Hippocampal formation (tissue), 2 donors: Measurements from ENCODE around the gene MYO3B.
"Not testable (repeated sequence)": the region's sequence is repeated elsewhere in the genome, so short reads cannot be mapped to it uniquely, and the experiment has no call there.

Source experiments
- DNase-seq, 2 donors: peaks; one replicate each; lab custom pipeline; 2025; lab: John Stamatoyannopoulos, UW

MYO3B gene

DNA sequence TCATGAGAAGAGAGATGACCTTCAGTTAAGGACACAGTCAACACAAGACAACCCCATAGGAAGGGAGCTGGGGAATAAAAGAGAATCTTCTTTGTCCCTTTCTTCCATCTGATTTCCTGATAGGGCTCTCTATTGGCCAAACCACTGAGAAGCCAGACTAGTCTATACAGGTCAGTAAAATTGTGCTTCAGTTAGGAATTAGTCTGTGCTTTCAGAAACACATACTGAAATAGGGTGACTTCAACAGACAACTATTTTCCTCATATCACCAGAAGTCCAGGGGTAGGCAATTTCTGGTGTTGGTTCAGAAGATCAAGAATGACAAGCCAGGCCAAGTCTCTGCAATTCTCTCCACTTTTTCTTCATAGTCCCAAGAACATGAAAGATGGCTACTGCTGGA is 385.5 kb downstream of the MYO3B start:
- no peak for DNase-seq

- DNase-seq: no peak
Observed at GRCh38 chr2:170566138-170566537, 388.2 kb downstream of the MYO3B start.

- DNase-seq: no peak
Observed at GRCh38 chr2:170567429-170567828, 389.5 kb downstream of the MYO3B start.

DNA sequence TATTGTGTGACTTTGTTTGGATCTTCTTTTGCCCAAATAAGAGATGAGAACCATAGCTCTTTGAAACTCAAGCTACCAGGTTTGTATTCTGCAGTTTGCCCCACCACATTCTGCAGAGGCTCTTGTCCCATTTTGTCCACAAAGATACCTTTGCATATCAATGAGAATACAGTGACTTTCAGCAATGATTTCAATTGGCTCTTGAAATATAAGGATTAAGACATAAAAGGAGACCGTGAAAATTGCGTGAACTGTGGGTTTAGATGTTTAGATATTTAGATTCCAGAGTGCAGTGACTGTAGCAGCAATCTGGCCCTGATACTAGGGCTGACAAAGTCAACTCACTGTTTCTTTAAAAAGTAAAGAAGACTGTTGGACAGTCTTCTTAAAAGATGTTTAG is 390.6 kb downstream of the MYO3B start:
- no peak for DNase-seq

- no peak for DNase-seq
Observed at GRCh38 chr2:170571612-170572011, 393.7 kb downstream of the MYO3B start.

GRCh38 chr2:170573671-170574070 is 395.7 kb downstream of the MYO3B start:
- no peak for DNase-seq

GRCh38 chr2:170576296-170576695 is 398.3 kb downstream of the MYO3B start:
- no peak for DNase-seq

GRCh38 chr2:170577356-170577755 is 399.4 kb downstream of the MYO3B start:
- DNase-seq: no peak

DNA sequence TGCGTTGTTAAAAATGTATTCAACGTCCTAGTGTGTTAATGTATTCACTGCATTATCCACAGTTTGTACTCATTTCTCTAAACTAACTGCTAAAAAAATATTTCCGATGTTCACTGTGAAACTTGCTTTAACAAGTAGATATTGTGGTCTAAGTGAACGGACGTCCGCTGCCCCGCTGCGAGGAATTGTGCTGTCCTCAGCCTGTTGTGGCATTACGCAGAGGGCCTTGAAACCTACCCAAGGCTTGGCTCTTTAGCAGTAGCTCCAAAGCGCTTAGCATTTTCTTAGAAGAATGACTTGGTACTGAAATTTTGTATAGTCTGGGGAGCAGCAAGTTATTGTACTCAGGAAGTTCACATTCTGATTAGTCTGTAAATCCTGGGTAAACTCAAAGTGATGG is 400.7 kb downstream of the MYO3B start:
- DNase-seq: peak in 1 of 2 donors; percentile 55

DNA sequence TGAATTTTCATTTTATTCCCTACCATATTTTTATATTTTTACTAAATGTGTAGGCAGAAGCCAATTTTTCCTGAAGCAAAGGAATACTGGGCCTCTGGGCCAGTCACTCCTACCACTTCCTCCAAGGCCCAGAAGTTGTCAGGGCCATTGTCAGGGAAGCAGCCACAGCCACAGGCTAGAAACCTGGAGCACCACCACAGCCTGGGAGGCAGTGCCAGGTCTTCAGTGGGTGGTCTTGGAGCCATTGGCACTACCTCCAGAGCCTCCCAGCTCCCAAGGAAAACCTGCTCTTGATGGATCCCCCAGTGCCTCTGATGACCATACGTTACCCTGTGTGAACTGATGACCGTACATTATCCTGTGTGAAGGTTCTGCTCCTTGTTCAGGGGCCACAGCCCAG is 401.6 kb downstream of the MYO3B start:
- DNase-seq: no peak

GRCh38 chr2:170582313-170582712 is 404.4 kb downstream of the MYO3B start:
- DNase-seq: no peak

- DNase-seq: peak in 1 of 2 donors; percentile 21
Observed at GRCh38 chr2:170582751-170583463, 405.0 kb downstream of the MYO3B start.

GRCh38 chr2:170585067-170585466 is 407.1 kb downstream of the MYO3B start:
- no peak for DNase-seq

DNA sequence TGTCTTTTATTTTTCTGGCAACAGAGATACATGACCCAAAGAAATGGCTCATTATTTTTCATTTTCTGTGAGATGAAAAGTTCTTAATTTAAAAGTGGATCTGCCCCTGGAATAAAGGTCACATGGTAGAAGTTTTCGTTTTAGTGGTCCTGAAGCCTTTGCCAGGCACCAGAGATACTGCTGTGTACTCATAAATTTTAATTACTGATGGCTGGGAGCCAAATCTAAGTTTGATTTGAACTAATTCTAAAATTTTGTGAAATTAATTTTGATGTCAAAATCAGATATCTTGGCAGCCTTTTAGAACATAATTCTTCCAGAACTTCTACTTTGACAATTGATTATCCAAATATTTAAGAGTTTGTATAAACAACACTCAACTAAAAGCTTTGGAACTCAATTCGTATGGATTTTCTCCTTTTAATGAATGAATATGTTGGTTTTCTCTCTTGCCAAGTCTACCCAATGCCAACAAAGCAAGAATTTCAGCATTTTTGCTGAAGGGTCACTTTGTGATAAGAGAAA is 408.7 kb downstream of the MYO3B start:
- no peak for DNase-seq

DNA sequence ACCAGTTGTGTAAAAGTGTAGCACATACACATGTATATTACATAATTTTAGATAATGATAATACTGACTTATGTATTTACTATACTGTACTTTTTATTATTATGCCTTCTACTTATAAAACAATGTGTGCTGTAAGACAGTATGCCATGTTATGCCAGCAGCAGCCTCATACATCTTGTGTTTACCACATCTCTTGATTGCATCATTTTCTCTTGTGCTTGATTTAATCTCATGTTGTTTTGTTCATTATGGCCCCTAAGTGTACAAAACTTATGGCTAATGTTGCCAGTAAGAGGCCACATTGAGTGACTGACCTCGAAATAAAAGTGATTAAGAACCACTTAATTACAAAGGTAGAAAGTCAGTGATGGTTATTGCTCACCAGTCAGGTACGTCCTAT is 409.2 kb downstream of the MYO3B start:
- DNase-seq: no peak

DNA sequence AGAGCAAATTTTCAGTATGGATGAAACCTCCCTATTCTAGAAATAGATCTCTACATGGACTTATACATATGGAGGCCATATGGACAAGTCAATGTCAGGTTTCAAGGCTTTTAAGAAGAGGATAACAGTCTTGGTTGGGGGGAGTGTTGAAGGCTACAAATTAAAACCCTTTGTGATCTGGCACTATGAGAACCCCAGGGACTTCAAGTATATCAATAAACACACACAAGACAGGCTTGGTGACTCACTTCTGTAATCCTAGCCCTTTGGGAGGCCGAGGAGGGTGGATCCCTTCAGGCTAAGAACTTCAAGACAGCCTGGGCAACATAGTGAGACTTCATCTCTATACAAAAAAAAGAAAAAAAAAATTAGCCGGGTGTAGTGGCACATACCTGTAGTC is 410.0 kb downstream of the MYO3B start:
- no peak for DNase-seq

DNA sequence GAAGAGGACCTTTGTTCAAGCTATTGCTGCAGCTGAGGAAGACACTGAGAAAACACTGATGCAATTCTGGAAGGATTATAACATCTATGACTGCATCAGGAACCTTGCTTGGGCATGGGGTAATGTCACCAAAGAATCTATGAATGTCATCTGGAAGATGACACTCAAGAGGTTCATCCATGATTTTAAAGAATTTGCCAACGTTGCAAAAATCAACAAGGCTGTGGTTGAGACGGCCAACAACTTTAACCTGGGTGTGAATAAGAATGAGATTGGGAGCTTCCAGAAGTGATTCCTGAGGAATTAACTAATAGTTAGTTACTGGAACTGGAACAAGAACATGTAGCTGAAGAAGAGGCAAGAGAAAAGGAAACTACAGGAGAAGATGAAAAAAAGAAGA is 410.8 kb downstream of the MYO3B start:
- DNase-seq: no peak

- no peak for DNase-seq
Observed at GRCh38 chr2:170596576-170596975, 418.6 kb downstream of the MYO3B start.

- no peak for DNase-seq
Observed at GRCh38 chr2:170598067-170598395, 420.1 kb downstream of the MYO3B start.

- no peak for DNase-seq
Observed at GRCh38 chr2:170601489-170601888, 423.5 kb downstream of the MYO3B start.

GRCh38 chr2:170605862-170606261 is 427.9 kb downstream of the MYO3B start:
- no peak for DNase-seq

DNA sequence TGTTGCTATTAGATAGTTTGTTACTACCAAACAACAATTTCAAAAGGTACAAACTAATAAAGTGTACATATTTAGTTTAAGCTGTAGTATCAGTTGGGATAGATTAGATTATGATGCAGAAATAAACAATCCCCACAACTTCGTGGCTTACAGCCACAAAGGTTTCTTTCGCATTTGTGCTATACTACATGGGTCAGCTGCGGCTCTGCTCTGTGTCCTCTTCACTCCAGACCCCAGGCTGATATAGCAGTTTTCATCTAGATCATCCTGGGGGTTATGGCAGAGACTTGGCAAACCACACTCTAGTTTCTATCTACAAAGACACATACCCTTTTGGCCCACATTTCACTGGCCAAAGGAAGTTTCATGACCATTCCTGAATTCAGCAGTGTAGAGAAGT is 429.2 kb downstream of the MYO3B start:
- DNase-seq: no peak

- DNase-seq: no peak
Observed at GRCh38 chr2:170610615-170611014, 432.7 kb downstream of the MYO3B start.

GRCh38 chr2:170618948-170619347 is 441.0 kb downstream of the MYO3B start:
- DNase-seq: not testable (repeated sequence)
